PC-9 (cell line): ENCODE measurements around the gene DAPK2. TPM values are rescaled to one million over a fixed set of nuclear protein-coding genes. Genes with fewer than 3 reads are reported as not detected.

Experiments used
- BruUV-seq: library from RNA; stranded (reverse); fragments of 400-500 nt; replicated peaks from 2 replicates; lab custom pipeline; 2021; lab: Mats Ljungman, UMichigan
- CTCF ChIA-PET: fragments of 300-600 bp; sonication (Branson Sonifier 250); formaldehyde crosslinking; loops from one replicate; lab custom pipeline; 2022; ENCODE audit warnings: antibody characterized with exemption; lab: Charles Lee
- POLR2A ChIA-PET: fragments of 300-600 bp; sonication (Branson Sonifier 250); formaldehyde crosslinking; loops from one replicate; lab custom pipeline; 2022; ENCODE audit warnings: antibody characterized with exemption; ENCODE audit not compliant: unreplicated experiment; lab: Charles Lee
- DNase-seq, 2 experiments: peaks; one replicate each; pipeline versions ENCODE4 v3.0.0 to v3.0.0-alpha.2; 2015 to 2022; ENCODE audit warnings: mixed read lengths in 1 of 2
- H2AFZ ChIP-seq: fragments of 200-600 bp; sonication (generic); 2 replicates; pipeline ENCODE4 v1.8.1; 2017; ENCODE audit warnings: antibody characterized with exemption
- H3F3A ChIP-seq: fragments of 200-600 bp; sonication (generic); 2 replicates; pipeline ENCODE4 v1.8.1; 2017; ENCODE audit warnings: antibody characterized with exemption, mild to moderate bottlenecking, low read depth; ENCODE audit not compliant: insufficient read depth
- H3K27ac ChIP-seq: fragments of 200-600 bp; sonication (generic); 2 replicates; pipeline ENCODE4 v1.6.1; 2016; ENCODE audit warnings: mixed run types
- H3K27me3 ChIP-seq: fragments of 200-600 bp; sonication (generic); 2 replicates; pipeline ENCODE4 v1.6.1; 2016; ENCODE audit warnings: low read depth, mixed run types; ENCODE audit not compliant: insufficient read depth
- H3K36me3 ChIP-seq: fragments of 200-600 bp; sonication (generic); 2 replicates; pipeline ENCODE4 v1.6.1; 2016; ENCODE audit warnings: low read depth, mixed run types
- H3K4me1 ChIP-seq: fragments of 200-600 bp; sonication (generic); replicated peaks from 2 replicates; pipeline ENCODE4 v1.6.1; 2016; ENCODE audit warnings: mixed run types; ENCODE audit not compliant: insufficient read depth
- H3K4me2 ChIP-seq: fragments of 200-600 bp; sonication (generic); 2 replicates; pipeline ENCODE4 v1.6.1; 2017; ENCODE audit warnings: mixed run types
- H3K4me3 ChIP-seq: fragments of 200-600 bp; sonication (generic); 2 replicates; pipeline ENCODE4 v1.6.1; 2016; ENCODE audit warnings: mixed run types
- H3K79me2 ChIP-seq: fragments of 200-600 bp; sonication (generic); 2 replicates; pipeline ENCODE4 v1.6.1; 2017; ENCODE audit warnings: low read depth, mixed run types
- H3K9me2 ChIP-seq: fragments of 200-600 bp; sonication (generic); 2 replicates; pipeline ENCODE4 v1.8.1; 2017; ENCODE audit warnings: mild to moderate bottlenecking; ENCODE audit not compliant: insufficient read depth
- H3K9me3 ChIP-seq: fragments of 200-600 bp; sonication (generic); 2 replicates; pipeline ENCODE4 v1.8.1; 2016; ENCODE audit warnings: low read depth; ENCODE audit not compliant: insufficient read depth
- H4K20me1 ChIP-seq: fragments of 200-600 bp; sonication (generic); 2 replicates; pipeline ENCODE4 v1.8.1; 2017; ENCODE audit not compliant: insufficient read depth
- CTCF ChIP-seq: fragments of 200-600 bp; sonication (generic); conservative IDR thresholded peaks from 2 replicates; pipeline ENCODE4 v1.6.1; 2017; ENCODE audit warnings: mixed run types, antibody characterized with exemption, mild to moderate bottlenecking, moderate library complexity
- EZH2 ChIP-seq: fragments of 200-600 bp; sonication (generic); IDR thresholded peaks from 2 replicates; pipeline ENCODE4 v1.8.0; 2017; ENCODE audit warnings: antibody characterized with exemption, low read depth
- intact Hi-C: fragments of 100-400 bp; cut with micrococcal nuclease; formaldehyde crosslinking; loops from one replicate; pipeline ENCODE4 v1.10.0; 2022; ENCODE audit not compliant: unreplicated experiment
- total RNA-seq: library from RNA; stranded (reverse); gene quantifications from 2 replicates; pipeline ENCODE4 v1.2.3, GENCODE V29; 2021

Gene DAPK2
- total RNA-seq, 1 experiment from 2014 or later, result 11.0 TPM

GRCh38 chr15:63870043-63870394, 176.3 kb downstream of the DAPK2 start:
- Histone ChIP-seq H3K4me2 (no peak overlapping the region), H3K9me2 (no peaks in the 10 kb centered on the region), H3K79me2 (no peaks in the 10 kb centered on the region), H3K27me3 (no peaks in the 10 kb centered on the region), H3K4me3 (no peak overlapping the region), H2AFZ (no peak overlapping the region), H3K9me3 (no peaks in the 10 kb centered on the region), H4K20me1 (no peaks in the 10 kb centered on the region), H3K36me3 (no peaks in the 10 kb centered on the region), H3K4me1 (no peaks in the 10 kb centered on the region), H3F3A (no peaks in the 10 kb centered on the region), H3K27ac (no peak overlapping the region)
- CTCF ChIA-PET, result interaction anchor here (1.1 kb wide), 1 partner anchor 118 kb away, joined by 4 read pairs; no protein-coding TSS in a partner anchor
- DNase-seq, result peak in 1 of 2 experiments; percentile 40
- POLR2A ChIA-PET, result no interaction called here
- intact Hi-C loops, result no loop called here
- TF ChIP-seq EZH2, result no peak
- no peak for TF ChIP-seq CTCF
- no TSS peak for BruUV-seq

- no peaks in the 10 kb centered on the region for H3F3A ChIP-seq
- intact Hi-C loops, result no loop called here
- H3K4me2 ChIP-seq, result no peak overlapping the region
- BruUV-seq, result no TSS peak
- H3K9me3 ChIP-seq, result no peaks in the 10 kb centered on the region
- POLR2A ChIA-PET, result no interaction called here
- no peak overlapping the region for H2AFZ ChIP-seq
- CTCF ChIA-PET, result no interaction called here
- no peaks in the 10 kb centered on the region for H4K20me1 ChIP-seq
- no peaks in the 10 kb centered on the region for H3K9me2 ChIP-seq
- no peak overlapping the region for H3K4me3 ChIP-seq
- H3K4me1 ChIP-seq, result no peaks in the 10 kb centered on the region
- TF ChIP-seq CTCF, result no peak
- no peak for TF ChIP-seq EZH2
- no peaks in the 10 kb centered on the region for H3K27me3 ChIP-seq
- no peak for DNase-seq
- no peaks in the 10 kb centered on the region for H3K36me3 ChIP-seq
- no peaks in the 10 kb centered on the region for H3K79me2 ChIP-seq
- no peak overlapping the region for H3K27ac ChIP-seq
These were observed 176.8 kb downstream of the DAPK2 start for GRCh38 chr15:63869371-63870042.

- H3K79me2 ChIP-seq, result no peaks in the 10 kb centered on the region
- no peak overlapping the region for H3K27ac ChIP-seq
- DNase-seq, result no peak
- intact Hi-C loops, result no loop called here
- TF ChIP-seq EZH2 (no peak), CTCF (no peak)
- no peaks in the 10 kb centered on the region for H3K36me3 ChIP-seq
- no peaks in the 10 kb centered on the region for H3K4me1 ChIP-seq
- H2AFZ ChIP-seq, result no peak overlapping the region
- H3K9me2 ChIP-seq, result no peaks in the 10 kb centered on the region
- no TSS peak for BruUV-seq
- H3K4me3 ChIP-seq, result no peak overlapping the region
- no peak overlapping the region for H3K4me2 ChIP-seq
- CTCF ChIA-PET, result no interaction called here
- no peaks in the 10 kb centered on the region for H3K9me3 ChIP-seq
- no peaks in the 10 kb centered on the region for H3F3A ChIP-seq
- POLR2A ChIA-PET, result no interaction called here
- H4K20me1 ChIP-seq, result no peaks in the 10 kb centered on the region
- H3K27me3 ChIP-seq, result no peaks in the 10 kb centered on the region
These were observed 182.1 kb downstream of the DAPK2 start for GRCh38 chr15:63864186-63864585.
